ENCODE results near the gene SLC24A4.

Gene SLC24A4

DNA sequence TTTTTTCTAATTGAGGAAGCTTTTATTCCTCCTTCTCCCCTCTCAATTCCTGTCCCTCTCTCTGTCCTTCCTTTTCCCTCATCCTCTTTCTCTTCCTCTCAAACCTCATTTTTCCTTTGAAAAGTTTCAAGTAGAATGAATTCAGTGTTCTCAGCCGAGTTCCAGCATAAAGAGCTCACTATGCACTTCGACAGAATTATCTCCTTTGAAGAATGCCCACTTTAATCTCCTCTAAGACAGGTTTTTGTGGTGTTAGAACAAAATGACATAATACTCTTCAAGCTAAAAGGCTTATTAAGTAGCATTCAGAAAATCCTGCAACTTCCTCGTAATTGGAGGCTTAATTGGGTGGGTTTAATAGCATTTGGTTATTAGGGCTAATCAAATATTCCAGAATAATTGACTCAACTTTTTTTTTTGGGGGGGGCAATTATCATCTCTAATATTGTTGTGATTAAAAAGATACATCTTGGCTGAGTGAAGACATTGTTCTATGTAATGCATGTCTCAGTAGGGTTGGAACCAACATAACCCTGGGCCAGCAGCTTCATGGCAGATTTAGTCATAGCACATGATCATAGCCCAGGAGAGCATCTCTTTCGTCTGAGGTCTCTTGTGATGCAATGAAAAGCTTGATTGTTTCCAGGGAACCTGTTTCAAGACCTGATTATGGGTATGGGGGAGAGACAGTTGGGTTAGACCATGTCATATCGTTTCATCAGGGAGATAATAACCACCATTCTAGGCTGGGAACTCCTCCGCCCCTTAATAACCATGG lies 25.0 kb upstream of the SLC24A4 start:
- Histone ChIP-seq H3K4me1 (ENCODE audit: control insufficient read depth, low read length) (no peaks in the 10 kb centered on the region), H3K79me2 (ENCODE audit: control insufficient read depth, low read length) (no peaks in the 10 kb centered on the region), H3K27me3 (ENCODE audit: control insufficient read depth, low read length) (peaks cover 3% of the 10 kb centered on the region; the same call in 1 of the 2 replicates), H4K20me1 (ENCODE audit: control insufficient read depth, insufficient read depth, low read depth, low read length) (no peaks in the 10 kb centered on the region), H3F3A (ENCODE audit: control insufficient read depth, insufficient read depth) (no peaks in the 10 kb centered on the region), H3K27ac (ENCODE audit: low read depth, low read length) (no peak overlapping the region), H3K4me3 (ENCODE audit: low read length) (no peak overlapping the region), H3K9me2 (replicated peaks; ENCODE audit: control insufficient read depth, low read length) (no peaks in the 10 kb centered on the region), H3K4me2 (ENCODE audit: low read length) (no peak overlapping the region), H3K9me3 (ENCODE audit: control insufficient read depth, insufficient read depth, low read length) (no peaks in the 10 kb centered on the region), H3K36me3 (ENCODE audit: control insufficient read depth, low read length) (no peaks in the 10 kb centered on the region)
- TF ChIP-seq, protein P1, sequence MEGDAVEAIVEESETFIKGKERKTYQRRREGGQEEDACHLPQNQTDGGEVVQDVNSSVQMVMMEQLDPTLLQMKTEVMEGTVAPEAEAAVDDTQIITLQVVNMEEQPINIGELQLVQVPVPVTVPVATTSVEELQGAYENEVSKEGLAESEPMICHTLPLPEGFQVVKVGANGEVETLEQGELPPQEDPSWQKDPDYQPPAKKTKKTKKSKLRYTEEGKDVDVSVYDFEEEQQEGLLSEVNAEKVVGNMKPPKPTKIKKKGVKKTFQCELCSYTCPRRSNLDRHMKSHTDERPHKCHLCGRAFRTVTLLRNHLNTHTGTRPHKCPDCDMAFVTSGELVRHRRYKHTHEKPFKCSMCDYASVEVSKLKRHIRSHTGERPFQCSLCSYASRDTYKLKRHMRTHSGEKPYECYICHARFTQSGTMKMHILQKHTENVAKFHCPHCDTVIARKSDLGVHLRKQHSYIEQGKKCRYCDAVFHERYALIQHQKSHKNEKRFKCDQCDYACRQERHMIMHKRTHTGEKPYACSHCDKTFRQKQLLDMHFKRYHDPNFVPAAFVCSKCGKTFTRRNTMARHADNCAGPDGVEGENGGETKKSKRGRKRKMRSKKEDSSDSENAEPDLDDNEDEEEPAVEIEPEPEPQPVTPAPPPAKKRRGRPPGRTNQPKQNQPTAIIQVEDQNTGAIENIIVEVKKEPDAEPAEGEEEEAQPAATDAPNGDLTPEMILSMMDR (IDR thresholded peaks at IDR 0.05; ENCODE audit: low read depth, low read length, poor library complexity, severe bottlenecking), result no peak
- TF ChIP-seq EZH2phosphoT487 (IDR thresholded peaks at IDR 0.05; ENCODE audit: borderline replicate concordance, low read length), result no peak

DNA sequence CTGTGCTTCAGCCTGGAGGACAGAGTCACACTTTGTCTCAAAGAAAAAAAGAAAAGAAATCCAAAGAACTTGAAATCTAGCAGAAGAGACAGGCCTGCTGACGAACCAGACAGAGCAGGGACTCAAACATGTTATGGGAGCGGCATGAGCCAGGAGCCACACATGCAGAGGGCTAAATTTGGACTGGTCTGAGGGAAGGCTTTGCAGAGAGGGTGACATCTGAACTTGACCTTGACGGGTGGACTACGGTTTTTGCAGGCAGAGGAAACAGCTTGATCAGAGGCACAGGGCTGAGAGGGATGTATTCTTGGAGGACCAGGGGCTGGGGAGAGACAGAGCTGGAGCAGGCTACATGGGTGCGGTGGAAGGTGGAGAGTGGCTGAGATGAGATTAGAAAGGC lies 20.5 kb upstream of the SLC24A4 start:
- H3K9me2 ChIP-seq (replicated peaks; ENCODE audit: control insufficient read depth, low read length), result no peaks in the 10 kb centered on the region
- H3K27ac ChIP-seq (ENCODE audit: low read depth, low read length), result no peak overlapping the region
- H3K36me3 ChIP-seq (ENCODE audit: control insufficient read depth, low read length), result no peaks in the 10 kb centered on the region
- TF ChIP-seq EZH2phosphoT487 (IDR thresholded peaks at IDR 0.05; ENCODE audit: borderline replicate concordance, low read length), result no peak
- TF ChIP-seq, protein P1 (IDR thresholded peaks at IDR 0.05; ENCODE audit: low read depth, low read length, poor library complexity, severe bottlenecking), result no peak
- no peaks in the 10 kb centered on the region for H3F3A ChIP-seq (ENCODE audit: control insufficient read depth, insufficient read depth)
- H3K4me3 ChIP-seq (ENCODE audit: low read length), result no peak overlapping the region
- H3K79me2 ChIP-seq (ENCODE audit: control insufficient read depth, low read length), result no peaks in the 10 kb centered on the region
- H3K4me2 ChIP-seq (ENCODE audit: low read length), result no peak overlapping the region
- no peaks in the 10 kb centered on the region; the same call in 1 of the 2 replicates for H4K20me1 ChIP-seq (ENCODE audit: control insufficient read depth, insufficient read depth, low read depth, low read length)
- no peaks in the 10 kb centered on the region for H3K9me3 ChIP-seq (ENCODE audit: control insufficient read depth, insufficient read depth, low read length)
- H3K27me3 ChIP-seq (ENCODE audit: control insufficient read depth, low read length), result no peaks in the 10 kb centered on the region
- H3K4me1 ChIP-seq (ENCODE audit: control insufficient read depth, low read length), result no peaks in the 10 kb centered on the region

GRCh38 chr14:92308716-92309115 lies 14.2 kb upstream of the SLC24A4 start:
- Histone ChIP-seq H3K4me3 (ENCODE audit: low read length) (no peak overlapping the region), H3K27me3 (ENCODE audit: control insufficient read depth, low read length) (no peaks in the 10 kb centered on the region)

More at GRCh38 chr14:92308716-92309115, 14.2 kb upstream of the SLC24A4 start:
- H3K9me2 ChIP-seq (replicated peaks; ENCODE audit: control insufficient read depth, low read length), result no peaks in the 10 kb centered on the region
- H4K20me1 ChIP-seq (ENCODE audit: control insufficient read depth, insufficient read depth, low read depth, low read length), result no peaks in the 10 kb centered on the region; the same call in 1 of the 2 replicates
- H3K4me1 ChIP-seq (ENCODE audit: control insufficient read depth, low read length), result no peaks in the 10 kb centered on the region
- H3F3A ChIP-seq (ENCODE audit: control insufficient read depth, insufficient read depth), result no peaks in the 10 kb centered on the region
- no peaks in the 10 kb centered on the region for H3K9me3 ChIP-seq (ENCODE audit: control insufficient read depth, insufficient read depth, low read length)
- H3K79me2 ChIP-seq (ENCODE audit: control insufficient read depth, low read length), result no peaks in the 10 kb centered on the region
- no peaks in the 10 kb centered on the region for H3K36me3 ChIP-seq (ENCODE audit: control insufficient read depth, low read length)
- TF ChIP-seq, protein P1 (IDR thresholded peaks at IDR 0.05; ENCODE audit: low read depth, low read length, poor library complexity, severe bottlenecking), result no peak
- no peak for TF ChIP-seq EZH2phosphoT487 (IDR thresholded peaks at IDR 0.05; ENCODE audit: borderline replicate concordance, low read length)
- no peak overlapping the region for H3K27ac ChIP-seq (ENCODE audit: low read depth, low read length)
- H3K4me2 ChIP-seq (ENCODE audit: low read length), result no peak overlapping the region
